GM18505 (cell line): ENCODE measurements around the gene ASGR1.

Experiments
- ATAC-seq: cut with Tn5 transposase; IDR thresholded peaks from one replicate; pipeline ENCODE4 v1.9.1; 2021; ENCODE audit not compliant: unreplicated experiment
- POLR2A ChIP-seq: IDR thresholded peaks from 4 replicates; pipeline ENCODE4 v1.6.1; 2011; ENCODE audit warnings: borderline replicate concordance; ENCODE audit not compliant: insufficient read depth, insufficient read length; ENCODE audit errors: extremely low read depth

ASGR1 gene

DNA sequence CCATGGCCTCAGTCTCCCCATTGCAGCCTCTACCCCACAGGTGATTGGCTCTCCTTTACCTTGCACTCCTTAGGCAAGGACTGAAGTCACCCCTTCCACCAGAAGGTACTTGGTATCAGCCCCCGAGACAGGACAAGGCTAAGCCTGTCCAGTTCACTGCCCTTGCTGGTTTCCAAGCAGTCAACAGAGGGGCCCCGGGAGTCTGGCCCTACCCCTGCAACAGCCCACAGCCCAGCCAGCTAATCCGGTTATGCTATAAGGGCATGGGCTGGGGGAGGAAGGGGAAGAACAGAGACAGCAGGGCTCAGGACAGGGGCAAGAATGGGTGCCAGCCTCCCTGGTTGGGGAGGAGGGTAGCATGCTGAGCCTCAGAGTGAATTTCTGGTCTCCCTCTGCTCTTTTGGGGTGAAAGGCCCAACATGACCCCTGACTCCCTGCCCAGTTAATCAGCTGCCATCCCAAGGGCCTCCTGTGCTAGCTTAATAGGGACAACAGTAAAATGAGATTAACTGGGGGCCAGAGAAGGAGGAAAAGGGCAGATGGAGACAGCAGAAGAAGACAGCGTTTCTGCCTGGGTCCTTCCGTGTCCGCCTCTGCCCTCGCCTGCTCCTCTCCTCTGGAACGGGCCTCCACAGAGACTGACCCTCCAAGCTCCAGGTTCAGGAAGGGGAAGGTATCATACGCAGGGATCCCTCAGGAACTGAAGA lies 29.7 kb upstream of the ASGR1 start:
- no peak for ATAC-seq
- TF ChIP-seq POLR2A = no peak

DNA sequence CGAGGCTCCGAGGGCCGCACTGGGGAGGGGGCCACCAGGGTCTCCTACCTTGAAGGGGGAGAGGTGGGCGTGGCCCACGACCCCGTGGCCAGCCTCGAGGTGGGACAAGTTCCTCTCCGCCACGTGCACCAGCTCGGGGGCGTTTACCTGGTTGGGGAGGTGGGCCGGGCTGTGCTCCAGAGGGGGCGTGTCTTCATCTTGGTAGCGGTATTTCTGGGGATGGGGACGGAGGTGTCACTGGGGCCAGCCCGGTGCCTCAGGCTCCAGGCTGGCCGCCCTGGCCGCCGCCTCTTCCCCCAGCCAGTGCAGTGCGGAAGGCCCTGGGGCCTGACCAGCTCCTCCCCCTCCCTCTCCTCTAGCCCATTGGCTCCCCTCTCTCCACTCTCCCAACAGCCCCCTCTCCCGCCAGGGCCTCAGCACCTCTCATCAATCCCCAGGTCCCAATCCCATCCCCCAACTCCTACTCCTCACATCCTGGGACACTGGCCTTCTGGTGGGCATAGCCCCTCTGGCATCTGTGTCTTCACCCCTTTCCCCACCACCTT lies 28.9 kb upstream of the ASGR1 start:
- no peak for TF ChIP-seq POLR2A
- ATAC-seq = no peak

DNA sequence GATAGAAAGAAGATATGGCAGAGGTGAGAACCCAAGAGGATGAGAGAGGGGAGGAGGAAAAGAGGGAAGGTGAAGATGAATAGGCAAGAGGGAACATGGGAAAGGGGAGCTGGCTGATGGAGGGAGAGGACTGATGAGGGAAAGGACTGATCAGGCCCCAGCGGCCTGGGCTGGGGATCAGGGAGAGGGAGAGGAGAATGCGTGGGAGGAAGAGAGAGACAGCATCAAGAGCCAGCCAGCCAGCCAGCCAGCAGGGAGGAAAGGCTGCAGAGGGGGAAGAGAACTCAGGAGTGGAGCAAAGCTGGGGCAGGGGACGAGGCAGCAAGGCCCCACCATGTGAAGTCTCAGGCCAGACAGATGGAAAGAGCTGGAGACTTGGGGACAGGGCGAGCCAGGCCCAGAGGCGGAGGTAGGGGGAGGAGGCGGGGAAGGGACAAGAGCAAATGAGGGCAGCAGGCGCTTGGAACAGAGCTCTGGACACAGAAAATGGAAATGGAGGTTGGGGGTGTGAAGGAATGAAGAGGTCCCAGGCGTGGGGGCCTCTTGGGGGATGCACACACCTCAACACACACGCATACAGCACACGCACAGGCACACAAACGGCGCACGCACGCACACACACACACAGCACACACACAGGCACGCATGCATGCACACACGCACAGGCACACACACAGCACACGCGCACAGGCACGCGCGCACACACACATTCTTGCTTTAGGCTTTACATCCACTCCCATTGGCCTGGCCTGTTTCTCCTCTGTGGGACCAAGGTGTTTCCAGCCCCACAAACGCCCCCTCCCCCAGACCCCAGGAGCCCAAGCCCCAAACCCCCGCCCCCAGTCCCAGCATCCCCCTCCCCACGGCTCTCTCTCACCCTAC lies 28.2 kb upstream of the ASGR1 start:
- no peak for ATAC-seq
- no peak for TF ChIP-seq POLR2A

DNA sequence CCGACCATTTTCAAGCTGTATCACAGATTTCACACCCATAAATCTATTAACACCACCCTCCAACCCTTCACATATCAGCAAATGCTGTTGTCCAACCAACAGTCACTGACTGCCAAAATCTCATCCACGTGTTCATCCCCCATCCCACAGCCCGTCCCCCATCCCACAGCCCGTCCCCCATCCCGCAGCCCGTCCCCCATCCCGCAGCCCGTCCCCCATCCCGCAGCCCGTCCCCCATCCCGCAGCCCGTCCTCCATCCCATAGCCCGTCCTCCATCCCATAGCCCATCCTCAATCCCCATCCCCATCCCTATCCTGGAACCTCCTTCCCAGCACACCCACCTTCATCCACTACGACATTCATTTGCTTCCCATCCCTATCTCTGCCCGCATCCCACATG lies 26.4 kb upstream of the ASGR1 start:
- no peak for TF ChIP-seq POLR2A
- ATAC-seq = no peak

DNA sequence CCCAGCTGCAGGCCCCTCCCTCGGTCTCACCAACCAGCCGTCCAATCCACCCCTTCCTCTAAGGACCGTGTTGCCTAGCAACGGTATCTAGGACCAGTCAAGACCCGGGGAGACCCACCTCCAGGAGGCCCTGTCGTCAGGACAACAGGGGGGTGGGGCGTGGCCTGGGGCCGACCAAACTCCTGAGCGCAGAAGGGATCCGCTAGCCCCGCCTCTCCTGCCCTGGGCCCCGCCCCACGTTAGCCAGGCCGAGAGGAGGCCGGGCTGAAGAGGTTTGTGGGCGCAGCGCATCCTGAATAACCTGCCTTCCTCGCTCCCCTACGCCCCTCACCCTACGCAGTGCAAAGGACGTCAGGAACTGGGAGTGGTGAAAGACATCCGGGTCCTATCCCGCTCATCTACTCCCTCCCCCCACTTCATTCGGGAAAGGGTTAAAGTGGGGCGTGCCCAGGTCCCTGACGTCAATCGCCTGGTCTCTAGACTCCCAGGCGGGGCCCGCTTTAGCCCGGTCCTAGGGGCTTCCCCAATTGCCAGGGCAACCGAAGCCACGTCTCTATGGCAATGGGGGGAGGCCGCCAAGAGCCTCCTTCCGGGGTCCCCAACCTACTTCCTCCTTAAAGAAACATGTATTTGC lies 25.8 kb upstream of the ASGR1 start:
- peak; percentile 43 for TF ChIP-seq POLR2A
- peak; percentile 65 for ATAC-seq

DNA sequence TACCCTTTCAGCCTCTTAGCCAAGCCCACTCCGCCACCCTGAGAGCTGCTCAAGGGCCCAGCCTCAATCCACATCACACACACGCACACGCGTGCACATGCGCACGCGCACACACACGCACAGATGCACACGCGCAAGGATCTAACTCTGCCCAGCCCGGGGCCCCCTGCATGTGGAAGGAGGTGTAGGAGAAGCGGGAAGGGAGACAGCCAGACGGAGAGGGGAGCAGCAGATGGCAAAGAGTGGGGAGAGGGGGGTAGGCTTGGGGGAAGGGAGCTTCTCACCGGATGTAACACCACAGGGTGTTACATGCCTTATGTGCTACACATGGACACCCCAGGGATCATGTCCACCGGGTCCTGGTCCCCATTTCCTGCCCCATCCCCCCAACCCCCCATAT lies 25.2 kb upstream of the ASGR1 start:
- TF ChIP-seq POLR2A = no peak
- ATAC-seq = no peak

DNA sequence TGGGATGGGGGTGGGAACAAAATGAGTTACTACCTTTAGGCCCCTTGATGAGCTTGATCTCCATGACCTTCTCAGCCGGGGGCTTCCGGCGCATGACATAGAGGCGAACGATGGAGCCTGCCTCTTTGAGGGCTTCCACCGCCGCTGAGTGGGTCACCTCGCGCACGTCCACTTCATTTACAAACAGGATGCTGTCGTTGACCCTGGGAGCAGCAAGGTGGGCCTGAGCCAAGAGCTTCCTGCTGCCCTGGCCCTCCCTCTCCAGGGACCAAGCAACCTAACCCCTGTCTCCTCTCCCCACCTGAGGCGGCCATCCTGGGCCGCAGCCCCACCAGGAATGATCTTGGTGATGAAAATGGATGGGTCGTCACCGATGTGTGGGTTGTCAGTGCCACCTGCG lies 24.2 kb upstream of the ASGR1 start:
- no peak for ATAC-seq
- TF ChIP-seq POLR2A = no peak

DNA sequence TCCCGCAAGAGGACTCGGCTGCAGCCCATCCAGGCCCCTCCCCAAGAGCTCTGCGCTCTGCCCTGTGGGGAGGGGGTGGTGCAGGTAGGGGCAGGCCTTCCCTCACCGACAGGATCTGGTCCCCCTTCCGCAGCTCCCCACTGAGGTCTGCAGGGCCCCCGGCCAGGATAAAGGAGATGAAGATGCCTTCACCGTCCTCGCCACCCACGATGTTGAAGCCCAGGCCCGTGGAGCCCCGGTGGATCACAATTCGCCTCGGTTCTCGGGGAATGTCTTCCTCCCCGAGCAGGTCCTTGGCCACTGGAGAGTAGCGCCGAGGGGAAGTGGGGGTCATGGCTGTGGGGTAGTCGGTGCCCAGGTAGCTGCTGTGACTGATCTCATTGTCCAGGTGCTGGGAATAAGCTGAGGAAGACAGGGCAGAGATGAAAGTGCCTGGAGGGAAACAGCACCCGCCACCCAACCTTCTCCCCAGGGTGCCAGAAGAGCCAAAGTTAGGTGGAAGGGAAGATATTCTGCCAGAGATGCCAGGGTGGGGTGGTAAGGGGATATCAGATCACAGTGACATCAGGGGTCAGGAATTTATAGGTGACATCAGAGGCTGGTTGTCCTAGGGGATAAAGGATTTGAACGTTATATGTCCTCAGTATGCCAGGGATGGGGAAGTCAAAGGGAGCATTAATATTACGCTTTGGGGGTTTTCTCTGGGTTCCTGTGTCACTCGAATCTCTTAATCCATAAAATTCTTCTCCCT lies 17.7 kb upstream of the ASGR1 start:
- no peak for TF ChIP-seq POLR2A
- no peak for ATAC-seq

DNA sequence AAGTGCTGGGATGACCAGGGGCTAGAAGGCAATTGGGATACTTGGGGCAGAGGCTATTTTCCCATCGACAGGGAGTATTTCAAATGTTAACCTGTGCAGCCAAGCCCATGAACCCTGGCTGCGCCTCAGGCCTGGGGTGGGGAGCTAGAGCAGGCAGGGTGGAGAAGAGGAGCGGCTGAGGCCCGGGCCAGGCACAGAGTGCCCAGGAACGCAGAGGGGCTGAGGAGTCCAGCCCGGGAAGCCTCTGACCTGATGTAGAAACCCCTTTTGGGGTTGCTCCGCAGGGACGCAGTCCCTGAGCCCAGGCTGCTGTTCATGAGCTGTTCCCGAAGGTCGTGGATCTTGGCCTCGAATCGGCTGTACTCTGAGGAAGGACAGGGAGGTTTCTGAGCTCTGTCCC lies 16.8 kb upstream of the ASGR1 start:
- TF ChIP-seq POLR2A = no peak
- ATAC-seq = no peak

DNA sequence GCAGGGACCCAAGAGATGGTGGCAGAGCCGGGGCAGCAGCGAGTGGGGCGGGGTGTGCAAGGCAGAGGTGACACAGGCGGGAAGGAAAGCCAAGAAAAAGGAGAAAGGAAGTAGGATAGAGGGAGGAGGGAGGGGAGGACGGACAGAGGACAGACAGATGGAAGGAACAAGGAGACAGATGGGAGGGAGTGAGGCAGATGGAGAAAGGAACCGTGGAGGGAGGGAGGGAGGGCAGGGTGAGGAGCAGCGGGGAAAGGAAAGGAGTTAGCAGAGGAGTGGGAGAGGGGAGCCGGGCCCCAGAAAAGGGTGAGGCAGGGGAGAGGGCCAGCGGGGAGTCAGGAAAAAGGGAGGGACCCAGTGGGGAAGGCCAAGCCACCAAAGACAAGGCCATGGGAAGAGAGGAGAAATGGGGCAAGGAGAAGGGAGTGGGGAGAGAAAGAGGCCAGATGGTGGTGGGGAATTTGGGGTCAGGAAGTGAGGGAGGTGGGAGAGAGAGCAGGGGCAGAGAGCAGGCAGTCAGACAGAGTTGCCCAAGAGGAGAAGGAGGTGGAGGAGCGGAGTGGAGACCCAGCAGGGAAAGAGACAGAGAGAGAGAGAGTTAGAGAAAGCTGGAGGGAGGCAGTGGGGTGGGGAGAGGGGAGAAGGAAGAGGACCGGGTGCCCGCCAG lies 13.2 kb upstream of the ASGR1 start:
- no peak for TF ChIP-seq POLR2A
- no peak for ATAC-seq

DNA sequence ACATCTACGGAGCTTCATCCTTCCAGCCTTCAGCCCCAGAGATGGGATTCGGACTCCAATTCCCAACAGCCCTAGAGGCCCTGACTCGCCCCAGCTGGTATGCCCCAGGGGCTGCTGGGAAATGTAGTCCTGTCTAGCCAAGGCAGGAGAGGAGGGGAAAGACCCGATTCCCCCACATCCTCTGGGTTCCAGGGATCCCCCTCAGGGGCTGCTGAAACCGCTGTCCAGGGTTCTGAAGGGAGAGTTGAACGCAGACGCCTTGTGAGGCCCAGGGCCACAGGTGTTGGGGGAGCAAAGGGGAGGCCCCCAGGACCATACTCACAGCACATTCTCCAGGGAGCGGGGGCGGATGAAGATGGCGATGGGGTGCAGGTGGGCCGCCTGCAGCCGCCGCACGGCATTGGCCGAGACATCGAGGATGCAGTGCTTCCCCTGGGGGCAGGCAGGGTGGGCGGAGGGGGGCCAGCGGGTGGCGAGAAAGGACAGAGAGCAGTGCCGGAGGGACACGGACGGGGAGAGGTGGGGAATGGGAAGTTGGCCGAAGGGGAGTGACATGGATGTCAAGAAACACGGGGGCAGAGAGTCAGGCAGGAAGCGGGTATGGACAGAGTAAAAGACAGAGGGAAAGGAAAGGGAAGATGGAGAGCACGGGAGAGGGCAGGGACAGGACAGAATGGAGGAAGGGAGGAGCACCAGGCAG lies 12.6 kb upstream of the ASGR1 start:
- ATAC-seq = no peak
- no peak for TF ChIP-seq POLR2A

DNA sequence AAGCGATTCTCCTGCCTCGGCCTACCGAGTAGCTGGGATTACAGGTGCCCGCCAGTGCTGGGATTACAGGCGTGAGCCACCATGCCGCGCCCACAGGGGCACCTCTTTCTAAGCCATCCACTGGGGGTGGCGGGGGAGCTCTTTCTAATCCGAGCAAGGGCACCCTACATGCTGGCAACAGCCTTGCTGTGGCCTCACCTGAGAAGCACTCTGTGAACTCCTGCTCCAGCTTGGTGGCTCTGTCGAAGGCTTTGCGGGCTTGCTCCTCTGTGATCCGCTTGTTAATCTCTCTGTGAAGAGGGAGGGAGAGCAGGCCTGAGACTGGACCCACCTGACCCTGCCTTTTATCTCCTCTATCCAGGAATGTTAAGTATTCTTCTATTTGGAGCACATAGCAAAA lies 11.9 kb upstream of the ASGR1 start:
- no peak for ATAC-seq
- no peak for TF ChIP-seq POLR2A
